Adipocyte (in vitro differentiated cells): ENCODE measurements around the gene UCK2.

Experiments used
- DNase-seq: peaks from one replicate; pipeline ENCODE4 v3.0.0-alpha.2; 2015; ENCODE audit warnings: low read depth
- H3K27me3 ChIP-seq: replicated peaks from 2 replicates; pipeline ENCODE4 v1.7.0; 2013; ENCODE audit warnings: mild to moderate bottlenecking, low read length, moderate library complexity; ENCODE audit not compliant: control insufficient read depth, insufficient read depth
- H3K36me3 ChIP-seq: 2 replicates; pipeline ENCODE4 v1.7.0; 2013; ENCODE audit warnings: low read length, mild to moderate bottlenecking, moderate library complexity; ENCODE audit not compliant: control insufficient read depth, insufficient read depth, severe bottlenecking
- H3K4me1 ChIP-seq: 2 replicates; pipeline ENCODE4 v1.7.0; 2013; ENCODE audit warnings: mild to moderate bottlenecking, low read length, moderate library complexity; ENCODE audit not compliant: control insufficient read depth, insufficient read depth
- H3K4me3 ChIP-seq: 2 replicates; pipeline ENCODE4 v1.7.0; 2013; ENCODE audit warnings: mild to moderate bottlenecking, low read length, moderate library complexity
- H3K9ac ChIP-seq: 2 replicates; pipeline ENCODE4 v1.7.0; 2013; ENCODE audit warnings: mild to moderate bottlenecking, low read length, moderate library complexity
- H3K9me3 ChIP-seq: 2 replicates; pipeline ENCODE4 v1.7.0; 2013; ENCODE audit warnings: mild to moderate bottlenecking, low read length, moderate library complexity; ENCODE audit not compliant: control insufficient read depth

The UCK2 gene

DNA sequence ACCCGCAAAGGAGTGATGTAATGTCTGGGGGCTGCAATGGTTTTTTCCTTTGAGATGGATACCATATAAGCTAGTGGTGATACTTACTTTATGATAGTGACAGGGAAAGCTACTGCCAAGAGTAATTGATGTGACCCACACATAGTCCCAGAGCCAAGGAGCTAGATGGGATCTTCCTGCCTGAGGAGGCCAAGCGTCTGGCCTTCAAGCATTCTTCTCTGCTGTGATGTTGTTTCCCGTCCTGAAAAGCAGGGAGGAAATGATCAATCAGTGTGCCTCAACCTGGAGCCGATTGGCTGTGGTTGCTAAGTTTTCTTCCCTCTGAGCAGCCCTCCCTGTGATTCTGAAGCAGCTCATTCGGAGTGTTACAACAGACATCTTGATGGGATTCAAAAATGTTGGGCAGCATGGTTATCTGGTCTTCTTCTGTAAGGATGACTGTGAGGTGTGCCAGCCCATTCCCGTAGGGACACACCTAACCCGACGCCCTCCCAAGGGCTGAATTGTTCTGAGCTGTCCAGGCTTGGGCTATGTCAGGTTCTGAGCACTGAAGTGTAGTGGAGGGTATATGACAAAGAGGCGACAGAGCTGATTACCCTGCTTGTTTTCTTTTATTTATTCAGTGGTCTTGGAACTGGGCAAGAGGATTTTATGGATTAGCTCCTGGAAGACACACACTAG is 56.7 kb downstream of the UCK2 start:
- DNase-seq = no peak
- peaks cover 4% of the 10 kb centered on the region for H3K4me1 ChIP-seq
- no peak overlapping the region for H3K4me3 ChIP-seq
- H3K9me3 ChIP-seq = no peaks in the 10 kb centered on the region
- H3K9ac ChIP-seq = no peak overlapping the region
- H3K36me3 ChIP-seq = no peaks in the 10 kb centered on the region
- no peaks in the 10 kb centered on the region for H3K27me3 ChIP-seq

DNA sequence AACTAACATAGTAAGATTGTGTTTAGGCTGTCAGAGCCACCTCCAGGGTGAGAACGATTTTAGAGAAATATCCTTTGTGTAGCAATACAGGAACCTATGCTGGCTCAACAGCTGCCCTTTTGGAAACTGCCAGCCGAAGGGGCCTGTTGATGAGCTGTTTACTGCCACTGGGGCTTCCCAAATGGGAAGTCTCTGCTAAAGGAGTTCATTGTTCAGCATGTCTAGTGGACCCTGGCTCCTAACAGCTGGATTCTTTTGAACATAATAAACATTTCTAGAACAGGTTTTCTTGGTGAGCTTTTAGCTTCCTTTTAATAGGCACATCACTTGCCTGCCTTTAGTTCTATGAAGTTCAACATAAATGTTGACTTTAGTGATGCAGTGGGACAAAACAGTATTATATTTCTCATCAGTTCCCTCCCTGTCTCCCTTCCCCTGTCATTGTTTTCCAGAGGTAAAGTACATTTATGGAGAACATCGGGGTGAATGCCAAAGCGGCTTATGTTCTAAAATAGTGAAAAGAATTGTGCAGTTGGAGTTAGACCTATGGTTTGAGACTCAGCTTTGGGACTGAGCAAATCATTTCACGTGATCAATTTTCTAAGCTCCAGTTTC is 57.4 kb downstream of the UCK2 start:
- H3K27me3 ChIP-seq = no peaks in the 10 kb centered on the region
- DNase-seq = no peak
- H3K36me3 ChIP-seq = no peaks in the 10 kb centered on the region

DNA sequence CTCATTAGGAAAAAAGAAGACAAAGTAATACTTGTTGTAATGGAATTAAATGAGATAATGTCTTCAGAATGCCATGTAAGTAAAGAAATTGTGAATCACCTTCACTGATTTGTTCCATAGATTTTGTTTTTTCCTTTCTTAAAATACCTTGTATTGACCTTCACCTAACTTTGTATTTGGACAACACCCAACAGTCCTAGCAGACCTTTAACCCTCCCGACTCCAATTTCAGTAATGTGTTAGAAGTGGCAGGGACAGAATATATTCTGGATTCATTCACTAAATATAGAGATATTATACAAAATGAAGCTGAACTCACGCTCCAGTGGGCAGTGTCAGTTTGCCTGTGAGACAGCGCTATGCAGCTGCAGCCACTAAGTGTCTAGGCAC is 57.9 kb downstream of the UCK2 start:
- DNase-seq = no peak

More for the DNA sequence above, 57.4 kb downstream of the UCK2 start:
- Histone ChIP-seq H3K4me3 (no peak overlapping the region), H3K4me1 (peaks cover 4% of the 10 kb centered on the region), H3K9me3 (no peaks in the 10 kb centered on the region), H3K9ac (no peak overlapping the region)

DNA sequence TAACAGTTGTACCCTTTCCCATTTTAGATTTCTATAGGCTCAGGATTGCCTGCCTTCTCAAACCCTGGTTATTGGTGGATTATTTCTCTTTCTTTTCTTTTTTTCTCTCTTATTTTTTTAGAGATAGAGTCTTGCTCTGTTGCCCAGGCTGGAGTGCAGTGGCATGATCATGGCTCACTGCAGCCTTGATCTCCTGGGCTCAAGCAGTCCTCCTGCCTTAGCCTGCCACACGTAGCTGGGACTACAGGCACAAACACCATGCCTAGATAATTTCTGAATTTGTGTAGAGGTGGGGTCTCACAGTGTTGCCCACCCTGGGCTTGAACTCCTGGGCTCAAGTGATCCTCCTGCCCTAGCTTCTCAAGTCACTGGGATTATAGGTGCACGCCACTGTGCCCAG is 58.8 kb downstream of the UCK2 start:
- H3K4me3 ChIP-seq = no peak overlapping the region
- H3K27me3 ChIP-seq = no peaks in the 10 kb centered on the region
- peaks cover 12% of the 10 kb centered on the region for H3K4me1 ChIP-seq
- H3K9me3 ChIP-seq = no peaks in the 10 kb centered on the region
- DNase-seq = no peak
- H3K36me3 ChIP-seq = peaks cover 2% of the 10 kb centered on the region
- no peak overlapping the region for H3K9ac ChIP-seq

More for the DNA sequence above, 57.9 kb downstream of the UCK2 start:
- no peaks in the 10 kb centered on the region for H3K27me3 ChIP-seq
- H3K9ac ChIP-seq = no peak overlapping the region
- H3K36me3 ChIP-seq = no peaks in the 10 kb centered on the region
- peaks cover 4% of the 10 kb centered on the region for H3K4me1 ChIP-seq
- H3K4me3 ChIP-seq = no peak overlapping the region
- H3K9me3 ChIP-seq = no peaks in the 10 kb centered on the region

DNA sequence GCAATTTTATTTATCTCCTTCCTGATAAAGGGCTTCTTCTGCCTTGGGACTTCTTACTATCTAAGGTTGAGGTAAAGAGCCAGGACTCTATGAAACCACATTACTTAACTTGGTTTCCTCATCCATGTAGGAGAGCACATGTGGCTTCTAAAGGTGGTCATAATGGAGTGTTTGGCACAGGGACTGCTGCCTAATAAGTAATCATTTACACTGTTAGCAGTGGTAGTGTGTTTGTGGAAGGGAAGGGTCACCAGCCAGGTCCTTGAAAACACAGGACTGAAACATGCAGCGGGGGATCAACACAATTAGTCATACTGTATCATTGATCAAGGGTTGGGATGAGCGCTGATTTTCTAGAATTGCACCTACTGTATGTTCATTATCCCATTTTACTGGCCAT is 59.6 kb downstream of the UCK2 start:
- no peaks in the 10 kb centered on the region for H3K9me3 ChIP-seq
- H3K9ac ChIP-seq = no peak overlapping the region
- no peak overlapping the region for H3K4me3 ChIP-seq
- peaks cover 10% of the 10 kb centered on the region for H3K36me3 ChIP-seq
- no peak for DNase-seq
- H3K27me3 ChIP-seq = no peaks in the 10 kb centered on the region
- peaks cover 13% of the 10 kb centered on the region for H3K4me1 ChIP-seq

DNA sequence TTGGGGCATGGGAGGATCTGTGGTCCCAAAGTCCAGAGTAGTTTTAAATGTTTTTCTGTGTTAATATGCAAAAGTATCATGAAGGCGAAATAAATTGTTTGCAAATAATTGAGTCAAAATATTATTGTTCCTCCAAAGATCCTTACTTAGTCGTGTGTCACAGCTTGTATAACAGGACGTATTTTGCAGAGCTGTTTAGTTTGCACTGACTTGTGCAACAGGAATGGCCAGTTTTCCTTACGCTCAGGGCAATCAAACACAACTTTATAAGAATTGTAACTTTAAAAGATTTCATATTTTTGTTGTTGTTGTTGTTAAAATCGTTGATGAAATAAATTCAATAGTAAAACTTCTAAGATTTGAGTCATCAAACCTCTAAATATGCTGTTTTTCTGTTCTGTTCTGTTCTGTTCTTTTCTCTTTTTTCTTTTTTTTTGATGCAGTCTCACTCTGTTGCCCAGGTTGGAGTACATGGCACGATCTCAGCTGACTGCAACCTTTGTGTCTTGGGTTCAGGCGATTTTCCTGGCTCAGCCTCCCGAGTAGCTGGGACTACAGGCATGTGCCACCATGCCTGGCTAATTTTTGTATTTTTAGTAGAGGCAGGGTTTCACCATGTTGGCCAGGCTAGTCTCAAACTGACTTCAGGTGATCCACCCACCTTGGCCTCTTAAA is 60.6 kb downstream of the UCK2 start:
- H3K27me3 ChIP-seq = no peaks in the 10 kb centered on the region
- H3K4me1 ChIP-seq = peaks cover 13% of the 10 kb centered on the region
- no peak for DNase-seq
- H3K9ac ChIP-seq = no peak overlapping the region
- H3K9me3 ChIP-seq = no peaks in the 10 kb centered on the region
- no peak overlapping the region for H3K4me3 ChIP-seq
- peaks cover 20% of the 10 kb centered on the region for H3K36me3 ChIP-seq

DNA sequence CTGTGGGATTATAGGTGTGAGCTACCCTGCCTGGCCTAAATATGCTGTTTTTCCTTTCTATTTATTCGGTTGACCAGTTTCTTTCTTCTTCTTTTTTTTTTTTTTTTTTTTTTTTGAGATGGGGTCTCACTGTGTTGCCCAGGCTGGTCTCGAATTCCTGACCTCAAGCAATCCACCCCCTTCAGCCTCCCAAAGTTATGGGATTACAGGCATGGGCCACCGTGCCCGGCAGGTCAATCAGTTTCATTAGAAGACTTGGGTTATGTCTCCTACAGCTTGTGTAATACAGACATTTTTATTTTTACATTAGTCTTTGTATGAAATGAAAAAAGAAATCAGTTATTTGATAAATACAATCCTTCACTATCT is 61.1 kb downstream of the UCK2 start:
- Histone ChIP-seq H3K9ac (no peak overlapping the region), H3K36me3 (peaks cover 24% of the 10 kb centered on the region), H3K4me1 (peaks cover 13% of the 10 kb centered on the region), H3K4me3 (no peak overlapping the region), H3K27me3 (no peaks in the 10 kb centered on the region), H3K9me3 (no peaks in the 10 kb centered on the region)
- no peak for DNase-seq

DNA sequence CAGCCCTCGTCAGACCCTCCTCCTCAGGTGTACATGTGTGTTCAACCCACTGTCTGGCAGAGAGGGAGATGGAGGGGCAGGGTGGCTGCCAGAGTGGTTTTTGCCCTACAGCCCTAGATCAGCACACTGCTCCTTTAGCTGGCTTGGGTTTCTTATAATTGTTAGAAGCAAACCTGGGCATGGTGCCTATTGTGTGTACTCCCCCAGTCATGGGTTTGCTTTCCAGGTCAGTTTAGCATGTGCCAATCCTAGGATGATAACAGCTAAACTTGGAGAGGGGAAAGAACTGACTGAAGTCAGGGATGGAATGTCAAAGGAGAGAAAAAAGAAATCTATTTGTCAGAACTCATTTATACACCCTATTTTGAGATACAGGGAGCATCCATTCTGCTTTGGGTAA is 63.3 kb downstream of the UCK2 start:
- no peaks in the 10 kb centered on the region for H3K27me3 ChIP-seq
- H3K9ac ChIP-seq = no peak overlapping the region
- H3K4me3 ChIP-seq = no peak overlapping the region
- peak; percentile 48 for DNase-seq
- H3K36me3 ChIP-seq = peaks cover 27% of the 10 kb centered on the region
- H3K9me3 ChIP-seq = no peaks in the 10 kb centered on the region
- H3K4me1 ChIP-seq = peaks cover 18% of the 10 kb centered on the region

DNA sequence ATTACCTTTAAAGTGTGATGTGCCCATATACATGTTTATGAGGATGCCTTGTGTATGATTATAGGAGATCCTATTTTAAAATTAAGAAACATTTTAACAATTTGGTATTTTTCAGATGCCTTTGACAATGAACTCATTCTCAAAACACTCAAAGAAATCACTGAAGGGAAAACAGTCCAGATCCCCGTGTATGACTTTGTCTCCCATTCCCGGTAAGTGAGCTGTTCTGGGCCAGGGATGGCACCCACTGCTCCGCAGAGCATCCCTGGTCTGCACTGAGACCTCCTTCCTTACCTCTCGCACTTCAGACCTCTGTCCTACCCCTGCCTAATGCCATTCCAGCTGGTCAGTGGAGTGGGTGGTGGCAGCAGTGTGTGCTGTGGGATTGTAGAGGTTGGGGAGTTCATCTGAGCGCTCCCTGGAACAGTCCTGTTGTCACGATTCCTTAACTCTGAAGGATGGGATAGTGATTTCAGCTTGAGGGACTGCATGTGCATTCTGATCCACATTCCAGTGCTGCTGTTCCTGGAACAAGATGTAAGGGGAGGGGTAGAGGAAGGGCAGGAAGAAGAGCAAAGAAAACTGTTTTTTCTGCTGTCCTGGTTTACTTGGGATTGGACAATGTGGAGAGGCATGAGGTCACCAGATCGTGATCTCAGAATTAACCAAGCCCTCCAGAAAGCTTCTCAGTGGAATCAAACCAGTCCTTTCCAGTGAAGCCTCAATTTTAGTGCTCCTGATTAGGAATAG is 63.9 kb downstream of the UCK2 start:
- peak; percentile 51 for DNase-seq
- H3K4me1 ChIP-seq = peaks cover 24% of the 10 kb centered on the region
- no peak overlapping the region for H3K9ac ChIP-seq
- no peaks in the 10 kb centered on the region for H3K27me3 ChIP-seq
- H3K4me3 ChIP-seq = no peak overlapping the region
- no peaks in the 10 kb centered on the region for H3K9me3 ChIP-seq
- peaks cover 27% of the 10 kb centered on the region for H3K36me3 ChIP-seq

DNA sequence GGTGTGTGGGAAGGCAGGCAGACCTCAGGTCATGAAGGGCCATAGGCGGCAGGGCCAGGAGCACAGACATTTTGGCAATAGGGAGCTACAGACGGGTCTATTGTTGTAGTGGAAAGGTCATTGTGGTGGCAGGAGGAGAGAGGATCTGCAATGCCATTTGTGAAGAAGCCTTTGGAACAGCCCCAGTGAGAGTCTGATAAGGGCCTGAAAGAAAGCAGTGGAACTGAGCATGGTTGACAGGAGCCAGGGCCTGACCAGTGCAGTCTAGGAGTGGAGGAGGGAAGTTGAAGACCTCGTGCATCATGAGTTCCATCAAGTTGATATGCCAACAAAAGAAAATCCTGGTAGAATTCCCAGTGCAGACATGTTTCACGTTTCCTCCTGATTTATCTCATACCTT is 65.5 kb downstream of the UCK2 start:
- no peaks in the 10 kb centered on the region for H3K27me3 ChIP-seq
- no peak for DNase-seq
- H3K36me3 ChIP-seq = peaks cover 27% of the 10 kb centered on the region
- H3K9me3 ChIP-seq = no peaks in the 10 kb centered on the region
- H3K9ac ChIP-seq = no peak overlapping the region
- H3K4me1 ChIP-seq = peaks cover 41% of the 10 kb centered on the region
- no peak overlapping the region for H3K4me3 ChIP-seq

DNA sequence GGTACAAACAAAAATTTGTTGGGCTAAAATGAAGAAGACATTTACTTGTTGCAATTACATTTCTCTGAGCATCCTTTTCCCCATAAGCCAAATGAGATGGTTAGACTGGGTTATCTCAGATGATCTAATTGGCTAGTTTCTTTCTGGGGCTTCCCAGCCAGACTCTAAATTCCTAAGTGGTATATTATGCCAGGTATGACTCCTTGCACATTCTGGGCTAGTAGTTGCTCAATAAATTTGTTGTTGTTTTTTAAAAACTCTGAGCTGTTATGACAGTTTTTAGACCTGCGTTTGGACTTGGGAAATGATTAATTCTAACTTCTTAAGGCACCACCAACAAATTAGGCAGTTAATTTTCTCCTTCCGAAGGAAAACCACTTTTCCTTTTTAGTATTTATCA is 66.1 kb downstream of the UCK2 start:
- H3K4me1 ChIP-seq = peaks cover 46% of the 10 kb centered on the region
- DNase-seq = no peak
- no peak overlapping the region for H3K9ac ChIP-seq
- H3K27me3 ChIP-seq = no peaks in the 10 kb centered on the region
- H3K9me3 ChIP-seq = no peaks in the 10 kb centered on the region
- no peak overlapping the region for H3K4me3 ChIP-seq
- H3K36me3 ChIP-seq = peaks cover 27% of the 10 kb centered on the region
